Activated CD8-positive, alpha-beta memory T cell treated with anti-CD3 and anti-CD28 coated beads for 24 hours (primary cell): Measurements from ENCODE around the gene PGBD5.

Experiments
- DNase-seq: peaks from one replicate; pipeline ENCODE4 v3.0.0-alpha.2; 2020

The PGBD5 gene

GRCh38 chr1:230371923-230372703 is 54.0 kb downstream of the PGBD5 start:
- no peak for DNase-seq

DNA sequence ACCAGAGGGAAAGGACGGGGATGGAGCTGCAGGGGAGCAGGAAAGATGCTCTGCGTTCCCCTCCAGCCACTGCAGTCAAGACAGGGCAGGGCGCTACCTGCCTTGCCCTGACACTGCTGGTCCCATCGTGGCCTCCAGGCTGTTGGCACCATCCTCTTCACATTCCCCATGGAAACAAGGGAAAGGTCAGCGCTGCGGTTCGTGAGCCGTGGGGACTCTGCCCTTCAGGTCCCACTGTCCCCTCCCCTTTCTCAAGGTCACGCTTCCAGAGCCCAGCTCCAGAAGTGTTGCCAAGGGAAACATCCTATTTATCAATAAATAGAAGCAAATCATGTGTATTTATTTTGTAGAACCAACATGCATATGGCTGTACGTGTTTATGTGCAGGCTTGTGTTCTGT is 56.0 kb downstream of the PGBD5 start:
- DNase-seq = no peak

DNA sequence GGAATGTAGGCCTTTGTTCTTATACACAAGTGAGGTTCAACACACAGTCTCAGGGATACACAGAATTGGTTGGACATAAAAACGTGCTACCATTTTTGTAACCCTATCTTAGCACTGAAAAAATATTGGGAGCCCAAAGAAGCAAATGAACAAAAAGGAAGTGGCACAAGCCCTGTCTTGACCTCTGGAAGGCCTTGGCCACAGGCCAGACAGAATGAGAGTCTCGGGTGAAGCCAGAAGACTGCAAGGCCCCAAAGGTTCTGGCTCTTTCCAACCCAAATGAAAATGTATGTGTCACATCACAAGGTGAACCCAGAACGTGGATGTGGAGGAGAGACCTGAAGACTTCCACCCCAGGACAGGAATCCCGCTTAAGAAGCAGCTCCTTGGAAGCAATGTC is 57.3 kb downstream of the PGBD5 start:
- DNase-seq = no peak

- DNase-seq = no peak
Measured at GRCh38 chr1:230368363-230368762, 57.8 kb downstream of the PGBD5 start.

GRCh38 chr1:230366504-230366915 is 59.6 kb downstream of the PGBD5 start:
- DNase-seq = no peak

GRCh38 chr1:230365723-230366307 is 60.3 kb downstream of the PGBD5 start:
- DNase-seq = no peak

- no peak for DNase-seq
Measured at GRCh38 chr1:230362949-230363348, 63.2 kb downstream of the PGBD5 start.

- DNase-seq = no peak
Measured at GRCh38 chr1:230361941-230362340, 64.2 kb downstream of the PGBD5 start.

GRCh38 chr1:230359992-230360668 is 66.0 kb downstream of the PGBD5 start:
- DNase-seq = no peak

- DNase-seq = no peak
Measured at GRCh38 chr1:230356869-230357794, 69.0 kb downstream of the PGBD5 start.

DNA sequence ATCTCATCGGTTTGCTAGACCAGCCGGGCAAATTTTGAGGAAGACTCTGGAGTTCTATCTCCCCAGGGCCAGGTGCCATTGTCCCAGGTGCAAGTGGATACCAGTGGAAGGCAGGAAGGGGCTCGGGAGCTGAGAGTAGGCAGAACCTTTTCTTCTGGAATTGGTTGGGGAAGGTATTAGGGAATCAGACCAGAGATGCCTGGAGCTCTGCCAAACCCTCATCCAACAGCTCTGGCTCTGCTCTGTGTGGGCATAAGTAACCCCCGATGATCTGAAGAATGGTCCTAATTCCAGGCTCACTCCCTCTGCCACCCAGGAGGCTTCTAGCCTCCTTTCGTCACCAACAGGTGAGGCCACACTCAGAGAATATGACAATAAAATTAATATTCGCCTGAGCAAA is 69.9 kb downstream of the PGBD5 start:
- no peak for DNase-seq

DNA sequence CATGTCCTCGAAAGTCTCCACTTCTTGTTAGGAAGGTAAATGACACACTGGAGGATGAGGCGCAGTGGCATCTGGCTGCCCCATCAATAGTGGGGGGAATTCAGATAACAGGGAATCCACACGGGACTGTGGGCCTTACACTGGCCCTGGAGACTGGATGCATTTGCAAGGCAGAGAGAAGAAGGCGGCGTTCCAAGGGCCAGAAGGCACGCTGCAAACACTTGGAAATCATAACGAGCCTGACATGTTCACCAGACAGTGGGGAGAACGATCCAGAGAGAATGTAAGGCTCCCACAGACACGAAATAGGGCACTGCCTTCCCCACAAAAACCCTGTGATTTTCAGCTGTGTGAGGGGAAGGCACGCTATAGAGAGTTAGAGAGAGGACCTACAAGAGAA is 70.5 kb downstream of the PGBD5 start:
- DNase-seq = no peak

DNA sequence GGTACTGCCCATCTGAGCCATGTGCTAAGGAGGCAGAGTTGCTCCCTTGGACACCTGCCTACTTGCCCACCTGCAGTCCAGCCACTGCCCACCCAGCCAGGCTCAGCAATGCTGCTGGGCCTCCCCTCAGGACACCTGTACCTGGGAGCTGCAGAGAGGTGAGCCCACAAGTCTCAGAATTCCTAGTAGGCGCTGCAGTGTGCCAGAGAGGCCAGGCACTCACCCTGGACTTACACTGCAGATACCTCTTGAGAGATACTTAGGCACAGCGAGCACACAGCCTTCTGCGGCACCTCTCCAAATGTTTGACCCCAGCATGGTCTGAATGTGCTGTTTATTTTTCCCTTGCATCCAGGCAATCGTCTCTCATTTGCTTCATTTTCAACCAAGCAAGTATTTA is 71.0 kb downstream of the PGBD5 start:
- DNase-seq = no peak

- DNase-seq = no peak
Measured at GRCh38 chr1:230354005-230354404, 72.1 kb downstream of the PGBD5 start.

DNA sequence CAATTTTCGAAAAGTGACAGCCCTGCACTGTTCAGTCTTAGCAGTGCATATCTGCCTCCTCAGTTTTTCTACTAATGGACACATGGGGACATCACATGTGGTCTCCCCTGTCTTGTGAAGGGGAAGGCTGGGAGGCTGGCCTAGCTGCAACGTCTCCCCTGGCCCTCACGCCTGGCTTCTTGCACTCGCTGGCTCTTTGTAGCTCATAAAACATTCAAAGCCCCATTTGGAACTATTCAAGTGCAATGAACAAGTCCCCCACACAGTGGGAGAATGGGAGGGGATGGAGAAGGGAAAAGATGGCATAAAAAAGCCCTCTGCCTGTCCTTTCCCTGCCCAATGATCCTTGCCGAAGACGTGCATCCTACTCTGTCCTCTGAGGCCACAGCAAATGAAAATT is 73.6 kb downstream of the PGBD5 start:
- DNase-seq = no peak

GRCh38 chr1:230351983-230352382 is 74.1 kb downstream of the PGBD5 start:
- no peak for DNase-seq

- DNase-seq = no peak
Measured at GRCh38 chr1:230351514-230351913, 74.6 kb downstream of the PGBD5 start.

DNA sequence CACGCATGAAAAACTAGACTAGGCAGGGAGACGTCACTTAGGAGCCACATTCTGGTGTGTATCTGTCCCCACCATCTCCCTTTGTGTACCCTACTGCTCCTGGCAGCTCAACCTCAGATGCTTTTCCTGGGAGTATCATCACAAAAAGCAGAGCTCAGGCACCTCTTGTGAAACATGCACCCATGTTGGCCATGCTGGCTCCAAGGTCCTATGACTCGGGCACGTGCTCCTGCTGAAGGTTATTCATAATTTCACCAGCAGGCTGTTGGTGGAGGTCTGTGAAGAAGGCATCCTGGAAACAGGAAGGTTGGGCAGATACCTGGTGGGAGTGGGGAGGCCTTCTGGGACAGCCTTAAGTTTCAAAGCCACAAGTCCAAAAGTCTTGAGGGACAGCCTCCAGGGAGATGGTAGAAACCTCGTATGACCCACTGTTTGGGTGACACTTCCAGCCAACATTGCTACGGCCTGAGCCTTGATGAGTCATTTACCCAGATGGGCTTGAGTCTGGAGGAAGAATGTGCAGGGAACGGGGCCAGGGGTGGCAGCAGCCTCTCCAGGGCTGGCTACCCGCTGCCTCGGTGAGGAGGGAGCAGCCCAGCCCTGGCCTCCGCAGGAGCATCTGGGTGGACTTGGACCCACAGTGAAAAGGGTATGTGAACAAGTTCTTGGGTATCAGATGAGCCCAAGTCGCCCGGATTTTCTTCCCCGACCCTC is 75.8 kb downstream of the PGBD5 start:
- DNase-seq = no peak

DNA sequence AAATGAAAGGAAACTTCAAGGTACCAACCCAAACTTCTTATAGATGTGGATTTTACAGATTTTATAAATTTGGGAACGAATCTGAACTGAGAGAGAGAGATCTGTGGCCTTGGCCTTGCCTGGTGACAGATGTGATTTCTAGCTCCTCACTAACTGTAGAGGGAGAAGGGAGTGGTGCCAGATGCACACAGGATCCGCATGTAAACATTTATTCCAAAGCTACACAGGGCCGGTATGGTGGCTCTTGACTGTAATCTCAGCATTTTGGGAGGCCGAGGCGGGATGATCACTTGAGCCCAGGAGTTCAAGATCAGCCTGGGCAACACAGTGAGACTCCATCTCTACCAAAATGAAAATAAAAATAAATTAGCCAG is 77.1 kb downstream of the PGBD5 start:
- DNase-seq = no peak

GRCh38 chr1:230348386-230349019 is 77.6 kb downstream of the PGBD5 start:
- no peak for DNase-seq

DNA sequence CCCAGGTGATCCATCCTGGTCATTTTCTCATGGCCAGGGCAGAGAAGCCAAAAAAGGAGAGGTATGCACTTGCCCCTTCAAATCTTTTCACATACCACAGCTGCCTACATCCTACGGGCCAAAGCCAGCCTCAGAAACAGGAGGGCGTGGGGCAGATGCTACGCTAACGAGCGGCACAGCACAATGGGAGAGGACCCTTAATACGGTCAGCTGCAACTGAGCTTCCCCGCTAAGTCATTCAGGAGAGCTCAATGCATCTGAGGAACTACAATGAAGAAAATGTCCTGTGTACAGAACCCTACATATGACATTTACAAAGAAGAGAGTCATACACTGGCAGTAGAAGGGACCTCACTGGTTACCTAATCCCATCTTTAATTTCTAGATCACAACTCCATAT is 78.2 kb downstream of the PGBD5 start:
- no peak for DNase-seq
